ENCODE data around the gene ZNF577. TPM values are rescaled to one million over a fixed set of nuclear protein-coding genes. Genes with fewer than 3 reads are reported as not detected.
"Not testable (repeated sequence)": the region's sequence is repeated elsewhere in the genome, so short reads cannot be mapped to it uniquely, and the experiment has no call there.

ZNF577 gene
- total RNA-seq, 1 donor from 2014 or later = 3.8 TPM

GRCh38 chr19:51921949-51922348 is 34.2 kb upstream of the ZNF577 start:
- no peaks in the 10 kb centered on the region for H3K27me3 ChIP-seq
- H3K4me1 ChIP-seq = no peaks in the 10 kb centered on the region
- no peak overlapping the region for H3K27ac ChIP-seq
- no peak overlapping the region for H3K4me3 ChIP-seq
- no peak for DNase-seq (ENCODE audit: low spot score in 2 of 2)
- peaks cover 43 to 55% of the 10 kb centered on the region in 2 donors for H3K9me3 ChIP-seq
- H3K36me3 ChIP-seq = no peaks in the 10 kb centered on the region
- no peak for TF ChIP-seq CTCF (IDR thresholded peaks at IDR 0.05)
- intact Hi-C loops (cut with DNase I) = loop anchor here (10.0 kb wide), 1 partner anchor 1953 kb away; no protein-coding TSS in a partner anchor

GRCh38 chr19:51919606-51920005 is 31.9 kb upstream of the ZNF577 start:
- no peaks in the 10 kb centered on the region for H3K4me1 ChIP-seq
- no peaks in the 10 kb centered on the region for H3K36me3 ChIP-seq
- H3K27me3 ChIP-seq = no peaks in the 10 kb centered on the region
- intact Hi-C loops (cut with DNase I) = loop anchor here (10.0 kb wide), 1 partner anchor 1955 kb away; no protein-coding TSS in a partner anchor
- peaks cover 62 to 68% of the 10 kb centered on the region in 2 donors for H3K9me3 ChIP-seq
- TF ChIP-seq CTCF (IDR thresholded peaks at IDR 0.05) = no peak
- no peak overlapping the region for H3K27ac ChIP-seq
- DNase-seq (ENCODE audit: low spot score in 2 of 2) = no peak
- no peak overlapping the region for H3K4me3 ChIP-seq

GRCh38 chr19:51916167-51916566 is 28.4 kb upstream of the ZNF577 start:
- no peaks in the 10 kb centered on the region for H3K36me3 ChIP-seq
- no peak overlapping the region for H3K4me3 ChIP-seq
- no peaks in the 10 kb centered on the region for H3K27me3 ChIP-seq
- intact Hi-C loops (cut with DNase I) = no loop called here
- no peaks in the 10 kb centered on the region for H3K4me1 ChIP-seq
- no peak for DNase-seq (ENCODE audit: low spot score in 2 of 2)
- TF ChIP-seq CTCF (IDR thresholded peaks at IDR 0.05) = no peak
- no peak overlapping the region for H3K27ac ChIP-seq
- H3K9me3 ChIP-seq = peaks cover 51 to 65% of the 10 kb centered on the region in 2 donors

GRCh38 chr19:51915324-51915867 is 27.6 kb upstream of the ZNF577 start:
- Histone ChIP-seq H3K9me3 (peaks cover 43 to 58% of the 10 kb centered on the region in 2 donors), H3K27me3 (no peaks in the 10 kb centered on the region)

GRCh38 chr19:51907981-51908380 is 20.2 kb upstream of the ZNF577 start:
- H3K4me3 ChIP-seq; intact Hi-C loops (cut with DNase I); H3K36me3 ChIP-seq; H3K27me3 ChIP-seq; H3K27ac ChIP-seq; DNase-seq (ENCODE audit: low spot score in 2 of 2); H3K4me1 ChIP-seq: not testable (repeated sequence)
- peaks cover 0 to 13% of the 10 kb centered on the region in 2 donors for H3K9me3 ChIP-seq

More at GRCh38 chr19:51915324-51915867, 27.6 kb upstream of the ZNF577 start:
- Histone ChIP-seq H3K36me3 (no peaks in the 10 kb centered on the region), H3K4me1 (no peaks in the 10 kb centered on the region), H3K27ac (no peak overlapping the region), H3K4me3 (no peak overlapping the region)
- TF ChIP-seq CTCF (IDR thresholded peaks at IDR 0.05) = no peak
- intact Hi-C loops (cut with DNase I) = no loop called here
- no peak for DNase-seq (ENCODE audit: low spot score in 2 of 2)

GRCh38 chr19:51906108-51906507 is 18.4 kb upstream of the ZNF577 start:
- H3K4me1 ChIP-seq; H3K27me3 ChIP-seq; H3K4me3 ChIP-seq; DNase-seq (ENCODE audit: low spot score in 2 of 2); H3K36me3 ChIP-seq; intact Hi-C loops (cut with DNase I); H3K27ac ChIP-seq: not testable (repeated sequence)
- H3K9me3 ChIP-seq = peaks cover 0 to 24% of the 10 kb centered on the region in 2 donors

- H3K4me1 ChIP-seq; H3K27me3 ChIP-seq; H3K4me3 ChIP-seq; DNase-seq (ENCODE audit: low spot score in 2 of 2); H3K27ac ChIP-seq: not testable (repeated sequence)
- H3K9me3 ChIP-seq = peaks cover 0 to 28% of the 10 kb centered on the region in 2 donors
- H3K36me3 ChIP-seq = peaks cover 5 to 12% of the 10 kb centered on the region in 2 donors
- intact Hi-C loops (cut with DNase I) = loop anchor here (2.0 kb wide), 1 partner anchor 17 kb away; no protein-coding TSS in a partner anchor
Observed at GRCh38 chr19:51905639-51906038, 17.9 kb upstream of the ZNF577 start.
